ENCODE measurements around the gene LETM1. TPM values are rescaled to one million over a fixed set of nuclear protein-coding genes. Genes with fewer than 3 reads are reported as not detected.

LETM1 gene
- total RNA-seq, 1 donor from 2014 or later, result 16.9 TPM

DNA sequence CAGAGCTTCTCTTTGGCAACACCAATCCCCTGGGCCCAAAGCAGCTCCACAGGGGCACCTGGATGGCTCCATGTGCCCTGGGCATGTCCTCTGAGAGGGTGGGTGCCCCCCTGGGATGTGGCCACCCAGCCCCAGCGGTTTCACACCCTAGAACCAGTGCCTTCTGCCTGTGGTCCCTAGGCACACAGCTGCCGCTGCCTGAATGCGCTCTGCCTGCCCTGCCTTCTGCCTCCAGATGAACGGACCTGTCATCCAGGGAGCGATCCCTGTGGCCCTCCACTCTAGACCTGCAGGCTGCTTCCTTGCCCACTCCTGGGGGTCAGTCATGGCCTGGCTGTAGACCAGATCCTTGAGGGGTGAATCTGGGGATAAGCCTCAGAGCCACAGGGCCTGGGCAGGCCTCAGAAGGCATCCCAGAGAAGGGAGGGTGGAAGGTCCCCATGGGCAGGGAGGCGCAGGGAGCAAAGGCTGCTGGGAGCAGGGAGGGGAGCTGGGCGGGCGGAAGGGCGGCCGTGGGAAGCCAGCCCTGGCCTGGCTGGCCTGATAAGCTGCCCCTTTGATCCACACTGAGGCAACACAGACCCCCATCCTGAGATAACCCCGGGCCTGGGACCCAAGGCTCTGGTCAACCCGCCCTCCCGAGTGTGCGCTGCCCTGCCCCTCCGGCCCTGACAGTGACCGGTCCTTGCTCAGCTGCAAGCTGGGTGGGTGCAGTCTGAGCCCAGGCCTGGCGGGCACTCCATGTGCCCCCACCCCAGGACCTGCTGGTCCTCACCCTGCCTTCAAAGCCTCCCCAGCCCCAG lies 71.0 kb downstream of the LETM1 start:
- Histone ChIP-seq H4K20me1 (ENCODE audit: low read depth) (no peaks in the 10 kb centered on the region), H2AFZ (replicated peaks) (no peak overlapping the region), H3K4me3 (no peak overlapping the region), H3F3A (ENCODE audit: low read depth) (peaks cover 7% of the 10 kb centered on the region), H3K79me2 (ENCODE audit: low read depth) (no peaks in the 10 kb centered on the region), H3K27me3 (peaks cover 1% of the 10 kb centered on the region), H3K4me2 (no peak overlapping the region), H3K36me3 (no peaks in the 10 kb centered on the region), H3K9me3 (ENCODE audit: low read depth) (no peaks in the 10 kb centered on the region), H3K4me1 (peaks cover 8% of the 10 kb centered on the region), H3K9ac (no peak overlapping the region), H3K27ac (no peak overlapping the region)
- no peak overlapping the region for H3K4me3 Mint-ChIP-seq
- H3K27ac Mint-ChIP-seq, result no peak overlapping the region
- H3K36me3 Mint-ChIP-seq, result no peaks in the 10 kb centered on the region
- H3K9me3 Mint-ChIP-seq, result no peaks in the 10 kb centered on the region
- no peak for DNase-seq (ENCODE audit: low spot score)
- peaks cover 4% of the 10 kb centered on the region for H3K27me3 Mint-ChIP-seq (ENCODE audit: insufficient read depth, low read depth)
- peaks cover 16% of the 10 kb centered on the region for H3K4me1 Mint-ChIP-seq
- no peak for TF ChIP-seq EZH2phosphoT487 (IDR thresholded peaks at IDR 0.05)
- TF ChIP-seq, protein P1, sequence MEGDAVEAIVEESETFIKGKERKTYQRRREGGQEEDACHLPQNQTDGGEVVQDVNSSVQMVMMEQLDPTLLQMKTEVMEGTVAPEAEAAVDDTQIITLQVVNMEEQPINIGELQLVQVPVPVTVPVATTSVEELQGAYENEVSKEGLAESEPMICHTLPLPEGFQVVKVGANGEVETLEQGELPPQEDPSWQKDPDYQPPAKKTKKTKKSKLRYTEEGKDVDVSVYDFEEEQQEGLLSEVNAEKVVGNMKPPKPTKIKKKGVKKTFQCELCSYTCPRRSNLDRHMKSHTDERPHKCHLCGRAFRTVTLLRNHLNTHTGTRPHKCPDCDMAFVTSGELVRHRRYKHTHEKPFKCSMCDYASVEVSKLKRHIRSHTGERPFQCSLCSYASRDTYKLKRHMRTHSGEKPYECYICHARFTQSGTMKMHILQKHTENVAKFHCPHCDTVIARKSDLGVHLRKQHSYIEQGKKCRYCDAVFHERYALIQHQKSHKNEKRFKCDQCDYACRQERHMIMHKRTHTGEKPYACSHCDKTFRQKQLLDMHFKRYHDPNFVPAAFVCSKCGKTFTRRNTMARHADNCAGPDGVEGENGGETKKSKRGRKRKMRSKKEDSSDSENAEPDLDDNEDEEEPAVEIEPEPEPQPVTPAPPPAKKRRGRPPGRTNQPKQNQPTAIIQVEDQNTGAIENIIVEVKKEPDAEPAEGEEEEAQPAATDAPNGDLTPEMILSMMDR (IDR thresholded peaks at IDR 0.05), result no peak
- no peak for TF ChIP-seq EZH2 (IDR thresholded peaks at IDR 0.05)

GRCh38 chr4:1784395-1784788 lies 71.6 kb downstream of the LETM1 start:
- H3K4me2 ChIP-seq, result no peak overlapping the region
- H3K36me3 ChIP-seq, result no peaks in the 10 kb centered on the region
- H3K4me3 ChIP-seq, result no peak overlapping the region
- H3K9me3 Mint-ChIP-seq, result no peaks in the 10 kb centered on the region
- H3K4me1 ChIP-seq, result peaks cover 8% of the 10 kb centered on the region
- H3K27ac ChIP-seq, result no peak overlapping the region
- peaks cover 12% of the 10 kb centered on the region for H3F3A ChIP-seq (ENCODE audit: low read depth)
- no peaks in the 10 kb centered on the region for H4K20me1 ChIP-seq (ENCODE audit: low read depth)
- H3K4me3 Mint-ChIP-seq, result no peak overlapping the region
- H3K27me3 ChIP-seq, result no peaks in the 10 kb centered on the region
- H3K27ac Mint-ChIP-seq, result no peak overlapping the region
- H3K4me1 Mint-ChIP-seq, result peaks cover 16% of the 10 kb centered on the region
- H3K36me3 Mint-ChIP-seq, result no peaks in the 10 kb centered on the region
- H3K9me3 ChIP-seq (ENCODE audit: low read depth), result no peaks in the 10 kb centered on the region
- peaks cover 4% of the 10 kb centered on the region for H3K27me3 Mint-ChIP-seq (ENCODE audit: insufficient read depth, low read depth)
- DNase-seq (ENCODE audit: low spot score), result no peak
- no peak overlapping the region for H2AFZ ChIP-seq (replicated peaks)
- no peaks in the 10 kb centered on the region for H3K79me2 ChIP-seq (ENCODE audit: low read depth)
- no peak for TF ChIP-seq EZH2phosphoT487 (IDR thresholded peaks at IDR 0.05)
- TF ChIP-seq, protein P1 (IDR thresholded peaks at IDR 0.05), result no peak
- no peak for TF ChIP-seq EZH2 (IDR thresholded peaks at IDR 0.05)
- no peak overlapping the region for H3K9ac ChIP-seq

GRCh38 chr4:1783970-1784369 lies 72.0 kb downstream of the LETM1 start:
- peaks cover 5% of the 10 kb centered on the region for H3K27me3 Mint-ChIP-seq (ENCODE audit: insufficient read depth, low read depth)
- no peaks in the 10 kb centered on the region for H3K27me3 ChIP-seq
- no peak for TF ChIP-seq EZH2phosphoT487 (IDR thresholded peaks at IDR 0.05)
- TF ChIP-seq EZH2 (IDR thresholded peaks at IDR 0.05), result no peak
- TF ChIP-seq, protein P1 (IDR thresholded peaks at IDR 0.05), result no peak
- H3K9me3 ChIP-seq (ENCODE audit: low read depth), result no peaks in the 10 kb centered on the region
- no peak overlapping the region for H3K4me3 ChIP-seq
- H3K4me1 ChIP-seq, result peaks cover 8% of the 10 kb centered on the region
- H3K4me3 Mint-ChIP-seq, result no peak overlapping the region
- no peak overlapping the region for H3K27ac Mint-ChIP-seq
- no peaks in the 10 kb centered on the region for H4K20me1 ChIP-seq (ENCODE audit: low read depth)
- H3K4me2 ChIP-seq, result no peak overlapping the region
- H3K36me3 Mint-ChIP-seq, result no peaks in the 10 kb centered on the region
- no peaks in the 10 kb centered on the region for H3K9me3 Mint-ChIP-seq
- DNase-seq (ENCODE audit: low spot score), result no peak
- H3K36me3 ChIP-seq, result no peaks in the 10 kb centered on the region
- no peak overlapping the region for H2AFZ ChIP-seq (replicated peaks)
- H3F3A ChIP-seq (ENCODE audit: low read depth), result peaks cover 16% of the 10 kb centered on the region
- peaks cover 20% of the 10 kb centered on the region for H3K4me1 Mint-ChIP-seq
- no peaks in the 10 kb centered on the region for H3K79me2 ChIP-seq (ENCODE audit: low read depth)
- no peak overlapping the region for H3K9ac ChIP-seq
- H3K27ac ChIP-seq, result no peak overlapping the region

Data from neural progenitor cell (in vitro differentiated cells).